ENCODE measurements around the gene SEC22A. TPM values are rescaled to one million over a fixed set of nuclear protein-coding genes. Genes with fewer than 3 reads are reported as not detected.

The SEC22A gene
- total RNA-seq, 3 donors from 2014 or later: 28.5 to 45.2 (median 33.1) TPM

DNA sequence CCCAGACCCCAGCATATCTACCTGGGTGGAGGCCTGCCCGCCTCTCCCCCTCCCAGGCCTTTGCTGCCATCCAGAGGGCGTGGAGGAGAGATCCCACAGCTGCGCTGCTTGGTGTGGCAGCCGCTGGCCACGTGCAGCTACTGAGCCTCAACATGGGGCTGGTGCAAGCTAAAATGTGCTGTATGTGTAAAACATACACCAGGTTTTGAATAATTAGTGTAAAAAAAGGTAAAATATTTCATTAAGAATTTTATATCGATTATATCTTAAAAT lies 95.8 kb downstream of the SEC22A start:
- TF ChIP-seq POLR2A (IDR thresholded peaks at IDR 0.05) (no peak), POLR2AphosphoS5 (IDR thresholded peaks at IDR 0.05) (no peak)
- TF ChIP-seq, protein P1, sequence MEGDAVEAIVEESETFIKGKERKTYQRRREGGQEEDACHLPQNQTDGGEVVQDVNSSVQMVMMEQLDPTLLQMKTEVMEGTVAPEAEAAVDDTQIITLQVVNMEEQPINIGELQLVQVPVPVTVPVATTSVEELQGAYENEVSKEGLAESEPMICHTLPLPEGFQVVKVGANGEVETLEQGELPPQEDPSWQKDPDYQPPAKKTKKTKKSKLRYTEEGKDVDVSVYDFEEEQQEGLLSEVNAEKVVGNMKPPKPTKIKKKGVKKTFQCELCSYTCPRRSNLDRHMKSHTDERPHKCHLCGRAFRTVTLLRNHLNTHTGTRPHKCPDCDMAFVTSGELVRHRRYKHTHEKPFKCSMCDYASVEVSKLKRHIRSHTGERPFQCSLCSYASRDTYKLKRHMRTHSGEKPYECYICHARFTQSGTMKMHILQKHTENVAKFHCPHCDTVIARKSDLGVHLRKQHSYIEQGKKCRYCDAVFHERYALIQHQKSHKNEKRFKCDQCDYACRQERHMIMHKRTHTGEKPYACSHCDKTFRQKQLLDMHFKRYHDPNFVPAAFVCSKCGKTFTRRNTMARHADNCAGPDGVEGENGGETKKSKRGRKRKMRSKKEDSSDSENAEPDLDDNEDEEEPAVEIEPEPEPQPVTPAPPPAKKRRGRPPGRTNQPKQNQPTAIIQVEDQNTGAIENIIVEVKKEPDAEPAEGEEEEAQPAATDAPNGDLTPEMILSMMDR (IDR thresholded peaks at IDR 0.05): no peak
- H3K27ac ChIP-seq: no peak overlapping the region
- intact Hi-C loops (cut with DNase I; ENCODE audit: low total_unique reads): no loop called here
- H3K36me3 ChIP-seq: no peaks in the 10 kb centered on the region
- H3K4me1 ChIP-seq: no peaks in the 10 kb centered on the region
- H3K9me3 ChIP-seq: no peaks in the 10 kb centered on the region
- DNase-seq (ENCODE audit: low spot score in 2 of 2): peak in 1 of 2 donors; percentile 19
- no peaks in the 10 kb centered on the region for H3K27me3 ChIP-seq
- no peak overlapping the region for H3K4me3 ChIP-seq

DNA sequence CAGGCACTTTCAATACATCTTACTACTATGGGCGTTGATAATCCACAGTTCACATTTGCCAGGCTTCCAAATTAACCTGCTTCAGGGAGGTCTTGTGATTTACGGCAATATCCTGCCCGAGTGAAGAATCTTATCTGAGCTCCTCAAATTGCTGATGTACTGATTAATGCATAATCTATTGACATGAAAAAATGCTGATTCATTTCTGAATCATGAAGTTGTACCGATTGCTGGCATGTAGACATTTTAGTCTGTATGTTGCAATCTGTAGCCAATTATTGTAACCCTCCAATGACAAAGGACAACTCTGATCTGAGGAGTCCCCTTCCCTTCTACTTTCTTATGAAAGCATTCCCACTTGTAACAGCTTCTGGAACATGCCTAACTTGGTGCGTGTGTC lies 97.2 kb downstream of the SEC22A start:
- H3K27ac ChIP-seq: no peak overlapping the region
- no peaks in the 10 kb centered on the region for H3K27me3 ChIP-seq
- no peaks in the 10 kb centered on the region for H3K9me3 ChIP-seq
- no peaks in the 10 kb centered on the region for H3K4me1 ChIP-seq
- no peak for DNase-seq (ENCODE audit: low spot score in 2 of 2)
- intact Hi-C loops (cut with DNase I; ENCODE audit: low total_unique reads): no loop called here
- no peak overlapping the region for H3K4me3 ChIP-seq
- no peaks in the 10 kb centered on the region for H3K36me3 ChIP-seq
- TF ChIP-seq POLR2AphosphoS5 (IDR thresholded peaks at IDR 0.05) (no peak), POLR2A (IDR thresholded peaks at IDR 0.05) (no peak)
- TF ChIP-seq, protein P1 (IDR thresholded peaks at IDR 0.05): no peak

GRCh38 chr3:123299581-123299980 lies 97.8 kb downstream of the SEC22A start:
- Histone ChIP-seq H3K9me3 (no peaks in the 10 kb centered on the region), H3K27me3 (no peaks in the 10 kb centered on the region), H3K27ac (no peak overlapping the region), H3K36me3 (no peaks in the 10 kb centered on the region), H3K4me3 (no peak overlapping the region), H3K4me1 (no peaks in the 10 kb centered on the region)
- TF ChIP-seq, protein P1 (IDR thresholded peaks at IDR 0.05): no peak
- TF ChIP-seq POLR2A (IDR thresholded peaks at IDR 0.05) (no peak), POLR2AphosphoS5 (IDR thresholded peaks at IDR 0.05) (no peak)
- intact Hi-C loops (cut with DNase I; ENCODE audit: low total_unique reads): no loop called here
- no peak for DNase-seq (ENCODE audit: low spot score in 2 of 2)

GRCh38 chr3:123300056-123300455 lies 98.3 kb downstream of the SEC22A start:
- no peaks in the 10 kb centered on the region for H3K4me1 ChIP-seq
- TF ChIP-seq POLR2A (IDR thresholded peaks at IDR 0.05) (no peak), POLR2AphosphoS5 (IDR thresholded peaks at IDR 0.05) (no peak)
- TF ChIP-seq, protein P1 (IDR thresholded peaks at IDR 0.05): no peak
- no peak overlapping the region for H3K4me3 ChIP-seq
- intact Hi-C loops (cut with DNase I; ENCODE audit: low total_unique reads): no loop called here
- H3K27me3 ChIP-seq: no peaks in the 10 kb centered on the region
- DNase-seq (ENCODE audit: low spot score in 2 of 2): no peak
- H3K9me3 ChIP-seq: no peaks in the 10 kb centered on the region
- H3K27ac ChIP-seq: no peak overlapping the region
- H3K36me3 ChIP-seq: no peaks in the 10 kb centered on the region

- Histone ChIP-seq H3K36me3 (no peaks in the 10 kb centered on the region), H3K9me3 (no peaks in the 10 kb centered on the region), H3K27me3 (no peaks in the 10 kb centered on the region), H3K27ac (no peak overlapping the region), H3K4me1 (no peaks in the 10 kb centered on the region), H3K4me3 (no peak overlapping the region)
- intact Hi-C loops (cut with DNase I; ENCODE audit: low total_unique reads): no loop called here
- TF ChIP-seq, protein P1 (IDR thresholded peaks at IDR 0.05): no peak
- TF ChIP-seq POLR2A (IDR thresholded peaks at IDR 0.05) (no peak), POLR2AphosphoS5 (IDR thresholded peaks at IDR 0.05) (no peak)
- DNase-seq (ENCODE audit: low spot score in 2 of 2): no peak
Measured at GRCh38 chr3:123300583-123300982, 98.8 kb downstream of the SEC22A start.
